Measurements from ENCODE around the gene MAP3K7.

- TF ChIP-seq CTCF (IDR thresholded peaks at IDR 0.05; ENCODE audit: insufficient read depth, low read depth, low read length) (no peak), EZH2 (IDR thresholded peaks at IDR 0.05; ENCODE audit: insufficient read depth, low read length) (no peak)
These were observed 63.0 kb downstream of the MAP3K7 start for GRCh38 chr6:90523779-90524310.
